K562 (cell line): ENCODE data around the gene IRS4. TPM values are rescaled to one million over a fixed set of nuclear protein-coding genes. Genes with fewer than 3 reads are reported as not detected.

Experiments
- ATAC-seq: fragments of 200-7000 bp; cut with Tn5 transposase; 3 replicates; pipeline ENCODE4 v1.9.1; 2020; ENCODE audit warnings: moderate library complexity
- BruUV-seq: library from RNA; stranded (reverse); fragments of 400-500 nt; replicated peaks from 2 replicates; lab custom pipeline; 2021; lab: Mats Ljungman, UMichigan
- CTCF ChIA-PET: fragments of 300-600 bp; formaldehyde crosslinking; extraction: SDS; loops from one replicate; lab custom pipeline; 2021; ENCODE audit warnings: low intra/inter-chr PET ratio; lab: Yijun Ruan, JAX
- POLR2A ChIA-PET: fragments of 300-600, 350-650 bp; sonication (Branson Sonifier 250); formaldehyde crosslinking; extraction: SDS; loops from one replicate; lab custom pipeline; 2021; ENCODE audit warnings: antibody characterized with exemption, inconsistent platforms; lab: Yijun Ruan, JAX
- DNase-seq, 4 experiments: peaks; one replicate each; pipeline versions ENCODE4 v3.0.0 to v3.0.0-alpha.2; 2011 to 2018; ENCODE audit warnings: low spot score in 3 of 4, mixed read lengths in 3 of 4; ENCODE audit errors: extremely low read depth in 1 of 4
- FAIRE-seq: peaks from 2 replicates; lab custom pipeline; 2011; peaks lifted over from hg19 to GRCh38; lab: Jason Lieb, UNC
- H2AFZ ChIP-seq: 2 replicates; pipeline ENCODE4 v1.6.0; 2011; ENCODE audit warnings: low read depth, low read length, control low read depth, inconsistent platforms
- H3K27ac ChIP-seq: fragments of 200-600 bp; 3 replicates; pipeline ENCODE4 v1.8.0; 2011; ENCODE audit warnings: low read depth, mild to moderate bottlenecking, control low read depth, inconsistent platforms, low read length, moderate library complexity, mixed read lengths; ENCODE audit errors: extremely low read depth
- H3K27me3 ChIP-seq, 2 experiments: fragments of 300-600 bp in 1 of 2; 2 replicates in 1 of 2; 3 replicates in 1 of 2; pipeline versions ENCODE4 v1.6.0 to v1.8.0; 2011; ENCODE audit warnings: inconsistent platforms in 2 of 2, low read length in 2 of 2, mild to moderate bottlenecking in 1 of 2, mixed read lengths in 1 of 2, moderate library complexity in 1 of 2; ENCODE audit not compliant: control insufficient read depth in 2 of 2, insufficient read depth in 2 of 2
- H3K36me3 ChIP-seq: fragments of 300-600 bp; 3 replicates; pipeline ENCODE4 v1.8.0; 2011; ENCODE audit warnings: mild to moderate bottlenecking, low read length, inconsistent platforms; ENCODE audit not compliant: control insufficient read depth, insufficient read depth
- H3K4me1 ChIP-seq, 2 experiments: fragments of 200-600 bp in 1 of 2; replicated peaks in 1 of 2; 2 replicates in 1 of 2; 3 replicates in 1 of 2; pipeline versions ENCODE4 v1.5.1 to v1.8.0; 2011; ENCODE audit warnings: inconsistent platforms in 2 of 2, low read length in 2 of 2, mild to moderate bottlenecking in 1 of 2, mixed read lengths in 1 of 2, moderate library complexity in 1 of 2; ENCODE audit not compliant: control insufficient read depth in 2 of 2, insufficient read depth in 2 of 2
- H3K4me2 ChIP-seq: 2 replicates; pipeline ENCODE4 v1.6.1; 2011; ENCODE audit warnings: low read length, control low read depth, inconsistent platforms, mixed read lengths; ENCODE audit not compliant: insufficient read depth
- H3K4me3 ChIP-seq: fragments of 200-600 bp; sonication (generic), shearing (Covaris generic); 2 replicates; pipeline ENCODE4 v1.5.1; 2016; ENCODE audit warnings: control low read depth, inconsistent platforms
- H3K79me2 ChIP-seq: fragments of 200-600 bp; 3 replicates; pipeline ENCODE4 v1.8.0; 2011; ENCODE audit warnings: low read length, inconsistent platforms; ENCODE audit not compliant: control insufficient read depth, insufficient read depth
- H3K9ac ChIP-seq, 2 experiments: 2 replicates each; pipeline versions ENCODE4 v1.6.0 to v1.6.1; 2011; ENCODE audit warnings: low read depth in 2 of 2, low read length in 2 of 2, control low read depth in 1 of 2, inconsistent platforms in 1 of 2, mild to moderate bottlenecking in 1 of 2, mixed read lengths in 1 of 2; ENCODE audit not compliant: insufficient read depth in 1 of 2
- H3K9me1 ChIP-seq: one replicate; pipeline ENCODE4 v1.6.0; 2011; ENCODE audit warnings: inconsistent platforms, mild to moderate bottlenecking, low read length, moderate library complexity; ENCODE audit not compliant: control insufficient read depth, insufficient read depth
- H3K9me3 ChIP-seq: replicated peaks from 2 replicates; pipeline ENCODE4 v1.5.1; 2011; ENCODE audit warnings: low read depth, low read length, inconsistent platforms; ENCODE audit not compliant: control insufficient read depth, insufficient read depth
- H4K20me1 ChIP-seq: replicated peaks from 2 replicates; pipeline ENCODE4 v1.6.1; 2011; ENCODE audit warnings: low read length, inconsistent platforms, mixed read lengths; ENCODE audit not compliant: control insufficient read depth, insufficient read depth
- C11orf30 ChIP-seq: fragments of 450-650 bp; IDR thresholded peaks from 2 replicates; pipeline ENCODE4 v1.6.1; 2016; ENCODE audit warnings: low read depth, mild to moderate bottlenecking
- CHD2 ChIP-seq: IDR thresholded peaks from 2 replicates; pipeline ENCODE4 v1.6.1; 2011; ENCODE audit warnings: low read depth, low read length
- EP400 ChIP-seq: fragments of 450-650 bp; IDR thresholded peaks from 2 replicates; pipeline ENCODE4 v1.6.1; 2017; ENCODE audit warnings: antibody characterized with exemption, mild to moderate bottlenecking, moderate library complexity
- ILF3 ChIP-seq: fragments of 450-650 bp; IDR thresholded peaks from 2 replicates; pipeline ENCODE4 v1.6.1; 2018; ENCODE audit warnings: antibody characterized with exemption, mild to moderate bottlenecking, moderate library complexity, borderline replicate concordance
- MCM2 ChIP-seq: fragments of 450-650 bp; IDR thresholded peaks from 2 replicates; pipeline ENCODE4 v1.6.1; 2017; ENCODE audit warnings: low read depth, mild to moderate bottlenecking
- MCM5 ChIP-seq: fragments of 450-650 bp; IDR thresholded peaks from 2 replicates; pipeline ENCODE4 v1.6.1; 2016; ENCODE audit warnings: low read depth
- RBM34 ChIP-seq: fragments of 200-400 bp; formaldehyde crosslinking; IDR thresholded peaks from 2 replicates; pipeline ENCODE4 v1.6.1; 2018; ENCODE audit warnings: low read length, borderline replicate concordance; ENCODE audit not compliant: insufficient read depth
- TCF7 ChIP-seq: sonication (generic); IDR thresholded peaks from 2 replicates; pipeline ENCODE4 v1.6.1; 2016; ENCODE audit warnings: antibody characterized with exemption, borderline replicate concordance
- ZNF174 ChIP-seq: fragments of 250-450 bp; sonication (Bioruptor Pico); IDR thresholded peaks from 2 replicates; pipeline ENCODE4 v1.4.0; 2020; ENCODE audit warnings: mild to moderate bottlenecking
- ZNF3 ChIP-seq: fragments of 250-450 bp; sonication (Bioruptor Pico); IDR thresholded peaks from 2 replicates; pipeline ENCODE4 v1.5.0; 2021; ENCODE audit warnings: mild to moderate bottlenecking, moderate library complexity
- ZNF316 ChIP-seq: fragments of 450-650 bp; IDR thresholded peaks from 2 replicates; pipeline ENCODE4 v1.6.1; 2016
- WGBS: fragments of 100-300 bp; shearing (Covaris generic); methylation state at CpG from one replicate; pipeline ENCODE4 v1.1.6; 2016; ENCODE audit warnings: low coverage, mixed read lengths; ENCODE audit not compliant: insufficient coverage; ENCODE audit errors: missing lambda C conversion rate; 5-methylcytosine and 5-hydroxymethylcytosine counted together
- in situ Hi-C: fragments of 300-500 bp; cut with MboI; formaldehyde crosslinking; loops from 4 replicates; pipeline ENCODE4 v1.15.0; 2018; ENCODE audit warnings: inconsistent platforms, mixed read lengths
- intact Hi-C: fragments of 100-400 bp; cut with micrococcal nuclease; formaldehyde crosslinking; loops from 2 replicates; pipeline ENCODE4 v1.14.2; 2022
- polyA plus RNA-seq, 8 experiments: library from polyadenylated mRNA; depleted of rRNA in 4 of 8; stranded (reverse) in 5 of 8; unstranded in 3 of 8; fragments of >200 nt; fragmentation: Nextera tagmentation in 2 of 8; fragmentation: Illumina TruSeq in 1 of 8; extraction: Ambion mirVana in 2 of 8; extraction: Trizol in 1 of 8; gene quantifications; 2 replicates each; pipeline versions ENCODE4 v1.2.1 to v1.2.3, GENCODE V29; 2011 to 2014; ENCODE audit warnings: inconsistent platforms in 1 of 8, missing spikeins in 1 of 8
- total RNA-seq, 7 experiments: library from RNA; depleted of rRNA in 6 of 7; stranded (reverse); fragments of >200 nt in 6 of 7; fragmentation: Illumina TruSeq in 2 of 7; extraction: Trizol in 2 of 7; gene quantifications; 2 replicates each; pipeline versions ENCODE4 v1.2.1 to v1.2.3, GENCODE V29; 2011 to 2021; ENCODE audit warnings: low replicate concordance in 1 of 7

Gene IRS4
- total and polyA plus RNA-seq, 9 of the 15 experiments (the other 6 are each of a cell fraction or from before 2014, with no cell fraction given), result not detected

DNA sequence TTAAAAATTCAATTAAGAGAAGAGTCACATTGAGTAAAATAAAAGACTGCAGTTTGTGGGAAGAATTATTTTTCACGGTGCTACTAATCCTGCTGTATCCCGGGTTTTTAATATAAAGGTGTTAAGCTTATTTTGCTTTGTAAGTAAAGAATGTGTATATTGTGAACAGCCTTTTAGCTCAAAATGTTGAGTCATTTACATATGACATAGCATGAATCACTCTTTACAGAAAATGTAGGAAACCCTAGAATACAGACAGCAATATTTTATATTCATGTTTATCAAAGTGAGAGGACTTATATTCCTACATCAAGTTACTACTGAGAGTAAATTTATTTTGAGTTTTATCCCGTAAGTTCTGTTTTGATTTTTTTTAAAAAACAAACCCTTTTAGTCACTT, 39.7 kb downstream of the IRS4 start:
- intact Hi-C loops, result loop anchor here (5.0 kb wide), 2 partner anchors 686 to 781 kb away; no protein-coding TSS in a partner anchor
- in situ Hi-C loops, result loop anchor here (25.0 kb wide), 1 partner anchor 509 kb away; no protein-coding TSS in a partner anchor
- no peak overlapping the region for H3K9ac ChIP-seq
- H3K79me2 ChIP-seq, result no peaks in the 10 kb centered on the region
- ATAC-seq, result no peak
- no peaks in the 10 kb centered on the region for H3K9me3 ChIP-seq
- no peak overlapping the region for H3K27ac ChIP-seq
- H2AFZ ChIP-seq, result no peak overlapping the region
- no peaks in the 10 kb centered on the region for H3K9me1 ChIP-seq
- no peak for DNase-seq
- H3K27me3 ChIP-seq, result no peaks in the 10 kb centered on the region
- no TSS peak for BruUV-seq
- no peak for FAIRE-seq
- H4K20me1 ChIP-seq, result no peaks in the 10 kb centered on the region
- H3K4me3 ChIP-seq, result no peak overlapping the region
- 11% methylated on average over 3 of the region's 3 CpGs for WGBS
- TF ChIP-seq TCF7 (no peak), CHD2 (no peak), RBM34 (no peak), ILF3 (no peak), ZNF174 (no peak), EP400 (no peak), MCM2 (no peak), C11orf30 (0 out of 2 replicates have a peak, but pooled peaks have one; percentile 18), MCM5 (no peak), ZNF316 (0 out of 2 replicates have a peak, but pooled peaks have one; percentile 40), ZNF3 (no peak)
- TF ChIP-seq, all 486 proteins: peak for 2
- POLR2A ChIA-PET, result no interaction called here
- CTCF ChIA-PET, result no interaction called here
- Histone ChIP-seq H3K36me3 (no peaks in the 10 kb centered on the region), H3K4me1 (no peaks in the 10 kb centered on the region), H3K4me2 (no peak overlapping the region)
